ENCODE results near the gene OSBP2. TPM values are rescaled to one million over a fixed set of nuclear protein-coding genes. Genes with fewer than 3 reads are reported as not detected.

OSBP2 gene
- total RNA-seq, 1 donor, result 11.1 TPM

DNA sequence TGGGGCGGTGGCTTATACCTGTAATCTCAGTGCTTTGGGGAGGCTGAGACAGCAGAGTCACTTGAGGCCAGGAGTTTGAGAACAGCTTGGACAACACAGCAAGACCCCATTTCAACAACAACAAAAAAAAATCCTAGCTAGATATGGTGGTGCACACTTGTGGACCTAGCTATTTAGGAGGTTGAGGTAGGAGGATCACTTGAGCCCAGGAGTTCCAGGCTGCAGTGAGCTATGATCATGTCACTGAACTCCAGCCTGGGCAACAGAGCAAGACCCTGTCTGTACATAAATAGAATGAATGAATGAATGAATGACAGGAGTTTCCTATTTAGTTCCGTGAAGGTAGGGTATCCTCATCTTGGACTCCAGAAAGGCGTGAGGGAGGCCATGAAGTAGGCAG is 107.0 kb downstream of the OSBP2 start:
- no peak for DNase-seq (ENCODE audit: low read depth)
- H3K4me3 ChIP-seq (ENCODE audit: low read depth, low read length), result no peak overlapping the region
- TF ChIP-seq, protein P1, sequence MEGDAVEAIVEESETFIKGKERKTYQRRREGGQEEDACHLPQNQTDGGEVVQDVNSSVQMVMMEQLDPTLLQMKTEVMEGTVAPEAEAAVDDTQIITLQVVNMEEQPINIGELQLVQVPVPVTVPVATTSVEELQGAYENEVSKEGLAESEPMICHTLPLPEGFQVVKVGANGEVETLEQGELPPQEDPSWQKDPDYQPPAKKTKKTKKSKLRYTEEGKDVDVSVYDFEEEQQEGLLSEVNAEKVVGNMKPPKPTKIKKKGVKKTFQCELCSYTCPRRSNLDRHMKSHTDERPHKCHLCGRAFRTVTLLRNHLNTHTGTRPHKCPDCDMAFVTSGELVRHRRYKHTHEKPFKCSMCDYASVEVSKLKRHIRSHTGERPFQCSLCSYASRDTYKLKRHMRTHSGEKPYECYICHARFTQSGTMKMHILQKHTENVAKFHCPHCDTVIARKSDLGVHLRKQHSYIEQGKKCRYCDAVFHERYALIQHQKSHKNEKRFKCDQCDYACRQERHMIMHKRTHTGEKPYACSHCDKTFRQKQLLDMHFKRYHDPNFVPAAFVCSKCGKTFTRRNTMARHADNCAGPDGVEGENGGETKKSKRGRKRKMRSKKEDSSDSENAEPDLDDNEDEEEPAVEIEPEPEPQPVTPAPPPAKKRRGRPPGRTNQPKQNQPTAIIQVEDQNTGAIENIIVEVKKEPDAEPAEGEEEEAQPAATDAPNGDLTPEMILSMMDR (IDR thresholded peaks at IDR 0.05; ENCODE audit: insufficient read depth, low read length), result no peak

GRCh38 chr22:30802202-30803166 is 107.8 kb downstream of the OSBP2 start:
- H3K4me3 ChIP-seq (ENCODE audit: low read depth, low read length), result peak overlapping the region; percentile 48
- peak; percentile 85 for DNase-seq (ENCODE audit: low read depth)
- TF ChIP-seq, protein P1 (IDR thresholded peaks at IDR 0.05; ENCODE audit: insufficient read depth, low read length), result peak; percentile 52

DNA sequence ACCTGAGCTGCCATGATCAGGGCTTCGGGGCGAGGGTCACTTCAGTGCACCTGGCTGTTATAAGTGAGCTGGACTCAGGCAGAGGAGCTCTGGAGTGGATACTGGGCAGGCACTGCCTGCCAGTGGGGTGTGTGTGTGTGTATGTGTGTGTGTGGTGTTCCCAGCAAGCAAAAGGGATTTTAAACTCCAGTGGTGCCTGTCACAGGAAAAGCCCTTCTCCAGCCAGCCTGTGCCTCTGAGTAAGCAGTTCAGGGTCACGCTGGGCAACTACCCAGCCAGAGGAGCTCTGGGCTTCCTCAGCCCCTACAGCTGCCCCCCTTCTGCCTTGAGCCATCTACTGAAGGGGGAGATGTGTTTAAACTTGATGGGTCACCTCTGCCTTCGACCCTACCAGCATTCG is 109.0 kb downstream of the OSBP2 start:
- no peak for DNase-seq (ENCODE audit: low read depth)
- no peak overlapping the region for H3K4me3 ChIP-seq (ENCODE audit: low read depth, low read length)
- TF ChIP-seq, protein P1 (IDR thresholded peaks at IDR 0.05; ENCODE audit: insufficient read depth, low read length), result no peak

GRCh38 chr22:30804626-30805025 is 110.0 kb downstream of the OSBP2 start:
- TF ChIP-seq, protein P1 (IDR thresholded peaks at IDR 0.05; ENCODE audit: insufficient read depth, low read length), result no peak
- H3K4me3 ChIP-seq (ENCODE audit: low read depth, low read length), result no peak overlapping the region
- DNase-seq (ENCODE audit: low read depth), result no peak

DNA sequence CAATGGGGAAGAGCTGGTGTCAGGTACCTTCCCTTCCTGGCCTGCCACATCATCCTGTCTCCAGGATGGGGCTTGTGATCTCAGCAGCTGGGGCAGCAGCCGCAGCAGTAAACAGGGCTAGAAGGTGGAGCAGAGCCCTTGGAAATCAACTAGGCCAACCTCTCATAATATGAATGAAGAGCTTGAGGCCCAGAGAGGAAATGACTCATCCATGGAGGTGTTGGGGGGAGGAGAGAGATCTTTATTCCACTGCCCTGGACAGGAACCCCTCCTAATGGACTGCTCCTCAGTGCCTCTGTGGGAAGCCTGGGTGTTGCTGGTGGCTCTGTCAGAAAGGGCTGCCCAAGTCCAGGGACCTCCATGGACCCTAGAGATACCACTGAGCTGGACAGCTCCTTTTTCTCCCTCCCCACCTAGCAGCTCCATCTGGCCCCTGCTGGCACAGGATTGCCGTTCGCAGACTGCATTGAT is 111.8 kb downstream of the OSBP2 start:
- TF ChIP-seq, protein P1 (IDR thresholded peaks at IDR 0.05; ENCODE audit: insufficient read depth, low read length), result no peak
- H3K4me3 ChIP-seq (ENCODE audit: low read depth, low read length), result no peak overlapping the region
- peak; percentile 43 for DNase-seq (ENCODE audit: low read depth)

GRCh38 chr22:30809086-30809485 is 114.4 kb downstream of the OSBP2 start:
- DNase-seq (ENCODE audit: low read depth), result peak; percentile 16
- no peak overlapping the region for H3K4me3 ChIP-seq (ENCODE audit: low read depth, low read length)
- TF ChIP-seq, protein P1 (IDR thresholded peaks at IDR 0.05; ENCODE audit: insufficient read depth, low read length), result no peak
